GM12872 (cell line): ENCODE measurements around the gene ESRRG.

Experiments used
- TF ChIP-seq, protein P1 (sequence below): IDR thresholded peaks from 3 replicates; pipeline ENCODE4 v1.5.1; 2011; ENCODE audit warnings: low read depth, mild to moderate bottlenecking, low read length, moderate library complexity; ENCODE audit not compliant: insufficient read depth

ESRRG gene

DNA sequence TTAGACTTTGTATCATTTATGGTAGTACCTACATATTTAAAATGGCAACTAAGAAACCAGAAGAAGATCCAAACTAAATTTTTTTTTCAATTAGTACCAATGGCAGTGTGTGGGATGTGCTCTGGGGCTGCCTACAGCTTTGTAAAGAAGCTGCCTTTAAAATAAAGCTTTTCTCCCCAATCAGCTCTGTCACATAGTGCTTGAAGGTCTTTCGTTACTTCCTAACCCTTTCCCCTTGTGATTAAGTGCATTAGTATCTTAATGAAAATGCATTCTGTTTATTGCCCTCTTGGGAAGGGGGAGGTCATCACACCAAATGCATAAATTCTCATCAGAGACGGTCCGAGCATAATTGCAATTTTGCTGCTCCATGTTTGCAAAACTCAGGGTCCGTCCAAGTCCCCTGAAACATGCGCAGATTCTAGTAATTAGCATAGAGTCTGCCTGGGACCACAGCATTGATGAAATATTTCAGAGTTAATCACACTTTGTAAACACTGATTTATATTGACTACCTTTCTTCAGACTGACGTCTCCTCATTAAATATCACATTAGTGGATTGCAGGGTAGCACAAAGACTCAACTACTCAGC lies 71.3 kb downstream of the ESRRG start:
- TF ChIP-seq, protein P1, sequence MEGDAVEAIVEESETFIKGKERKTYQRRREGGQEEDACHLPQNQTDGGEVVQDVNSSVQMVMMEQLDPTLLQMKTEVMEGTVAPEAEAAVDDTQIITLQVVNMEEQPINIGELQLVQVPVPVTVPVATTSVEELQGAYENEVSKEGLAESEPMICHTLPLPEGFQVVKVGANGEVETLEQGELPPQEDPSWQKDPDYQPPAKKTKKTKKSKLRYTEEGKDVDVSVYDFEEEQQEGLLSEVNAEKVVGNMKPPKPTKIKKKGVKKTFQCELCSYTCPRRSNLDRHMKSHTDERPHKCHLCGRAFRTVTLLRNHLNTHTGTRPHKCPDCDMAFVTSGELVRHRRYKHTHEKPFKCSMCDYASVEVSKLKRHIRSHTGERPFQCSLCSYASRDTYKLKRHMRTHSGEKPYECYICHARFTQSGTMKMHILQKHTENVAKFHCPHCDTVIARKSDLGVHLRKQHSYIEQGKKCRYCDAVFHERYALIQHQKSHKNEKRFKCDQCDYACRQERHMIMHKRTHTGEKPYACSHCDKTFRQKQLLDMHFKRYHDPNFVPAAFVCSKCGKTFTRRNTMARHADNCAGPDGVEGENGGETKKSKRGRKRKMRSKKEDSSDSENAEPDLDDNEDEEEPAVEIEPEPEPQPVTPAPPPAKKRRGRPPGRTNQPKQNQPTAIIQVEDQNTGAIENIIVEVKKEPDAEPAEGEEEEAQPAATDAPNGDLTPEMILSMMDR: no peak

DNA sequence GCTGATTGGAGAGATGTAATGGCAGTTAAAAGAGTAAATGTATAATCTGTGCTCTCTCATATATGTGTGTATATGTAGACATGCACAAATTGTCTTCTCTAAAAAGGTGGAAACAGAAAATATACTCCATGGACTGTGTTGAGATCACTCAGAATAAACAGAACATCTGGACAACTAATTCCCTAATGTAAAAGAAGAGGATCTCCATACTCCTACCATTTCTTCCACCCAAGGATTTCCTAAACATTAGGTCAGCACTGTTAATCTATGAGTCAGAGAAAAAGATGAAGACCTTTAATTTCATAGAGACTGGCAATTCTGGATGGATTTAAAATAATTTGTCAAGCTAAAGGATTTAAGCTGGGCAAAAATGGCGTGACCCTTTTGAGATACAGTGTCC lies 80.1 kb downstream of the ESRRG start:
- TF ChIP-seq, protein P1: no peak

DNA sequence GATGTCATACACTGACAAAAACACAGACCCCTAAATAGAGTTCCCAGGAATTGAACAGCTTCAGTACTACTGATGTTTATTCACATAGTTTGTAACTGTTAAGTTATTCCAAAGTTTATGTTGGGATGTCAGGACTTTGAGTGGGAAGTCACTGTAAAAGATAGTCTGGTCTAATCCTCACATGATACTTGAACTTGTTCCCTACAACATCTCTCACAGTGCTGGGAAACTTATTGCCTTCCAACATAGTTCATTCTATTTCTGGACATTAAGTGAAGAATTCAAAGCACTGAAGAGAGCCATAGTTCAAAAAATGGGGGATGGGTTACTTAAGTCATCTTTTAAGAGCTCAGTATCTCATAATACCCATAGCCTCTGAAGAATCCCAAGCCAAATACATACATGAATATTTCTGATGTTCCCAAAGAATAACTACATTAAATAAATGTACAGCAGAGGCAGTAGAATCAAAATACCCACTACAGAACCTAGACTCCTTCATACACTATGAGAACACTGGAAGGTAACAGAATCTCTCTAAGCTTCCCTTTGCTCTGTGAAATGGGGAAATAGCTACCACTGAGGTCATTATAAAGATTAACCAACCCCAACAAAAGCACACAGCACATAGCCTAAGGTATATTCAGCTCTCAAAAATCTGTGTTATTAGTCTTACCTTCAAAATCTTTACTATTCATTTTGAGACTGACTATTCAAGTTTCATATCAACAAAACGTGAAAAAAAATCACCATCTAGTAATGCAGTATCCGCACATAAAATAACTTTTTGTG lies 81.4 kb downstream of the ESRRG start:
- TF ChIP-seq, protein P1: no peak

DNA sequence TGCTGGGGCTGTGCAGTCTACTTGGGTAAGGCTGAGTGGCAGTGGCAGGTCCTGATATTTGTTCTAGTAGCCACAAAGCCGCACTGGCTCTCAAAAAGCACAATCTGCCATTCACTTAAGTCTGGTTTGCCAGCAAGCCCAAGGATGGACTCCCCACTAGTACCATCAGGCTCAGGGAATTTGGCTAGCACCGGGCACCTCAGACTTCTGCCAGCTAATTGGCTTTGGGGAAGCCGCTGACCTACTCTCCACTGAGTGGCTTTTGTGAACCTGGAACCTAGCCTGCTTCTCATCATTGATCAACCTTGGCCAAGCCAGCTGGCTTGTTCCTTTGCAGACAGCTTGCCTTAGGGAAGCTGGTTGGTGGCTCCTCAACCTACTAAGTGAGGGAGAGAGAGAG lies 83.1 kb downstream of the ESRRG start:
- TF ChIP-seq, protein P1: no peak

DNA sequence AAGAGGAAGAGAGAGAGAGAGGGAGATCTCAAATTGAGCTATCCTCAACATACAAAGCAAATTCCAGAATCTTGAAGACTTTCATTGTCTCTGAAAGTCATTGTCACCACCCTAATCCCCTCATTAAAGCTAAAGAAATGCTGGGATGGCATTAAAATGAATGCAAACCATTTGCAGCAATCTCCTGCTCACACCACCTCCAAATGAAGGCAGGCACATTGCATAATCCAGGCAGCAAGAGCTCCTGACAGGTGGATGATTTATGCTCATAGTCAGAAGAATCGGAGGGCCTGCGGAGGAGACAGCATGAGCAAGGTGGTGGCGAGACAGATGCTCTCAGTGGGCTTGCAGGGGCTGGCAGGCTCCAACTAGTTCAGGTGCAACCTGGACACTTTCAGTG lies 90.2 kb downstream of the ESRRG start:
- TF ChIP-seq, protein P1: no peak

DNA sequence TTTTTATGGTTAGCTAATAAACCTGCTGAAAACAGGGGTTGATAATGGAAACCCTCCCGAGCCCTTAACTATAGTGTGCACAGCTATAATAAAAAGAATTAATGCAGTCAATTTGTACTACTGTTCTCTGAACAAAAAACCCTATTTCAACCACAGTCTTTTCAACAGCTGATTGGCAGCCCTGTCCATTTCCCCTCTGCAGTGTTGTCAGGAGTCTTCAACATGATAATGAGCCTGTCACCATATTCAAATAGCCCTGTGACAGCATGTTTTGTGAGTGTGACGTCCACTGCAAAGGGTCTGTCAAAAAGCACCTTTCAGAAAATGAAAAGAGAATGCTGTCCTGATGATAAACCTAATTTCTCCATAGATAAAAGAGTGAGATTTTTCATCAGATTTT lies 92.7 kb downstream of the ESRRG start:
- TF ChIP-seq, protein P1: no peak

DNA sequence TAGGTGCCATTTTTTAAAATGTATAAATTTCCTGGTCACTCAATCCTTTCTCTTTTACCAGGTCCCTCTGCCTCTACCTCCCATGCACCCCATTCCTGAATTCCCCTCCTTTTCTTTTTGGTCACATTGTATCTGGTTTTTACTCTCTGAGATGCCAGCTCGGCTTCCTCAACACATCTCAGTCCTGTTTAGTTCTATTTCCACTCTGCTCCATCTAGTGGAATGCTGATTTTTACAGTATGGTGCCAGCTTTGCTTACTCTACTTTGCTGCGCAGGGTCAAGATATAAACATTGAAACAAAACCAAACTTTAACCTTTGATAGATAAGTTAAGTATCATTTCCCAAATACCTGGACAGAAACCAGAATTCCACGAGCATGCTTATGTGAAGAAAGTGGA lies 96.0 kb downstream of the ESRRG start:
- TF ChIP-seq, protein P1: no peak
